Endothelial cell (in vitro differentiated cells): ENCODE data around the gene MRPS23. TPM values are rescaled to one million over a fixed set of nuclear protein-coding genes. Genes with fewer than 3 reads are reported as not detected.

Experiments
- DNase-seq: peaks from one replicate; pipeline ENCODE4 v3.0.0; 2021; ENCODE audit warnings: low spot score
- H3K27ac Mint-ChIP-seq: one replicate; pipeline ENCODE4 v1.8.0; 2021; ENCODE audit warnings: mixed read lengths, inconsistent platforms; ENCODE audit not compliant: unreplicated experiment
- H3K27me3 Mint-ChIP-seq: one replicate; pipeline ENCODE4 v1.8.0; 2021; ENCODE audit warnings: mild to moderate bottlenecking, moderate library complexity, mixed read lengths, inconsistent platforms; ENCODE audit not compliant: unreplicated experiment
- H3K36me3 Mint-ChIP-seq: one replicate; pipeline ENCODE4 v1.8.0; 2021; ENCODE audit warnings: mild to moderate bottlenecking, low read depth, mixed read lengths, inconsistent platforms; ENCODE audit not compliant: unreplicated experiment
- H3K4me1 Mint-ChIP-seq: one replicate; pipeline ENCODE4 v1.8.0; 2021; ENCODE audit warnings: mild to moderate bottlenecking, mixed read lengths, inconsistent platforms; ENCODE audit not compliant: unreplicated experiment
- H3K4me3 Mint-ChIP-seq: one replicate; pipeline ENCODE4 v1.8.0; 2021; ENCODE audit warnings: mild to moderate bottlenecking, mixed read lengths, inconsistent platforms; ENCODE audit not compliant: unreplicated experiment
- H3K9me3 Mint-ChIP-seq: one replicate; pipeline ENCODE4 v1.8.0; 2021; ENCODE audit warnings: mixed read lengths, inconsistent platforms; ENCODE audit not compliant: unreplicated experiment
- total RNA-seq: library from RNA; stranded (reverse); fragmentation: NEBNext Ultra II Directional; extraction: Animal tissue kit (Norgen Biotek cat#: 25700); gene quantifications from one replicate; pipeline ENCODE4 v1.2.1, GENCODE V29; 2021; ENCODE audit not compliant: unreplicated experiment
- TF ChIP-seq, protein P1 (sequence below): fragments of 200-600 bp; sonication (generic); IDR thresholded peaks from one replicate; pipeline ENCODE4 v1.5.0; 2021; ENCODE audit warnings: antibody characterized with exemption; ENCODE audit not compliant: unreplicated experiment

The MRPS23 gene
- total RNA-seq, 1 donor from 2014 or later, result 39.3 TPM

DNA sequence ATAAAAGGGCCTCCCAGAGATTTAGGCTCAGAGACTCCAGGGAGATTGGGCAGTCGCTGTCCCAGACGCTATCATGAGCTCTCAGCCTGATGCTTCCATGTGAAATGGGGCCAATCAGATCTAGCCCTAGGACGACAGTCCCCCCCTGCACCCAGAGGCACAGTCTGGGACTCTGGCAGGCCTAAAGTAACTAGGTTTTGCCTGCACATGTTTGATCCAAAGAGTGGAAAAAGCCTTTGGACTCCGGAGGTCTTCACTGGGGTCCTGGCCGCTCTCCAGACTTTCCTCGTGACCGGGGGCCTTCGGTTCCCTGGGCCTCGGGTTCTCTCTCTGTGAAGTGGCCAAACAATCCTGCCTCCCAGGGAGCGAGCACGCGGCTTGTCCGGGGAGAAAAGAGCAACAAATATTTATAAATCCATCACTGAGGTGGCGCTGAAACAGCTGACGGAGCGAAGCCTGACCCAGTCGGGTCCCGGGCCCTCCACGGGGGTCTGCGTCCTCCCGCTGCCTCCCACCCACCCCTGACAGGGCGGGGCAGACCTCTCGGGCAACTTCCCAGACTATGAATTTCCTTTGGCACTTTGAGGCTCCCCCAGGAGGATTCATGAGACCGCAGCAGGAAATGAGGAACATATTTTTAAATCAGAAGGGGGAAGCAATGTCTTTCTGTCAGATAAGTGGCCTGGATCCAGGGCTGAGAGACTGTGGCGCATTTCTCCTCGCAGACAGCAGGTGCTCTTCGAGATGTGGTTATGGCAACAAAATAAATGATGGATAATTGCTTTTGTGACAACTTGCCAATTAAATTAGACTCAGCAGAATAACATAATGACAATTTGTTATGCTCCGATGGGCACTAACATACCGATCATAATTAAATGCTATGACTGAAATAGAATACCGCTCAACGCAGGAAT lies 38.9 kb downstream of the MRPS23 start:
- H3K9me3 Mint-ChIP-seq, result no peaks in the 10 kb centered on the region
- H3K27ac Mint-ChIP-seq, result no peak overlapping the region
- H3K4me3 Mint-ChIP-seq, result no peak overlapping the region
- TF ChIP-seq, protein P1, sequence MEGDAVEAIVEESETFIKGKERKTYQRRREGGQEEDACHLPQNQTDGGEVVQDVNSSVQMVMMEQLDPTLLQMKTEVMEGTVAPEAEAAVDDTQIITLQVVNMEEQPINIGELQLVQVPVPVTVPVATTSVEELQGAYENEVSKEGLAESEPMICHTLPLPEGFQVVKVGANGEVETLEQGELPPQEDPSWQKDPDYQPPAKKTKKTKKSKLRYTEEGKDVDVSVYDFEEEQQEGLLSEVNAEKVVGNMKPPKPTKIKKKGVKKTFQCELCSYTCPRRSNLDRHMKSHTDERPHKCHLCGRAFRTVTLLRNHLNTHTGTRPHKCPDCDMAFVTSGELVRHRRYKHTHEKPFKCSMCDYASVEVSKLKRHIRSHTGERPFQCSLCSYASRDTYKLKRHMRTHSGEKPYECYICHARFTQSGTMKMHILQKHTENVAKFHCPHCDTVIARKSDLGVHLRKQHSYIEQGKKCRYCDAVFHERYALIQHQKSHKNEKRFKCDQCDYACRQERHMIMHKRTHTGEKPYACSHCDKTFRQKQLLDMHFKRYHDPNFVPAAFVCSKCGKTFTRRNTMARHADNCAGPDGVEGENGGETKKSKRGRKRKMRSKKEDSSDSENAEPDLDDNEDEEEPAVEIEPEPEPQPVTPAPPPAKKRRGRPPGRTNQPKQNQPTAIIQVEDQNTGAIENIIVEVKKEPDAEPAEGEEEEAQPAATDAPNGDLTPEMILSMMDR, result no peak
- peaks cover 7% of the 10 kb centered on the region for H3K4me1 Mint-ChIP-seq
- peaks cover 3% of the 10 kb centered on the region for H3K27me3 Mint-ChIP-seq
- no peak for DNase-seq
- H3K36me3 Mint-ChIP-seq, result peaks cover 3% of the 10 kb centered on the region

DNA sequence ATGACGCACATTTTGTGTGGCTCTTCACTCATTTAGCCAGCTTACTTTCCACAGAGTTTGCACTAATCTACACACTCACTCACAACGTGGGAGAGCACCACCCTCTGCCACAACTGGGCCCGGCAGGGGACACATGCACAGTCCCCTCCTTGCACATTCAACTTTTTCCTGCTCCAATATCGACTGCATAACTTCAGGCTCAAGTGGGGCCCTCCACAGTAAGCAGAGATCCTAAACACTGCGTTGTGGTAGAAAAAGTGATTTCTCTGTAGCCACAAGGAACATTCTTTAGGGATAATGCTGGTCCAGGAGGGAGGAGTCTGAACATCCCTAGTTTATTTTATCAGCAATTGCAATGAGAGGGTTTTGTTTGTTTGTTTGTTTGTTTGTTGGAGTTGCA lies 40.0 kb downstream of the MRPS23 start:
- TF ChIP-seq, protein P1, result no peak
- no peak overlapping the region for H3K27ac Mint-ChIP-seq
- no peaks in the 10 kb centered on the region for H3K9me3 Mint-ChIP-seq
- H3K27me3 Mint-ChIP-seq, result peaks cover 3% of the 10 kb centered on the region
- DNase-seq, result no peak
- H3K36me3 Mint-ChIP-seq, result peaks cover 3% of the 10 kb centered on the region
- peaks cover 7% of the 10 kb centered on the region for H3K4me1 Mint-ChIP-seq
- no peak overlapping the region for H3K4me3 Mint-ChIP-seq

DNA sequence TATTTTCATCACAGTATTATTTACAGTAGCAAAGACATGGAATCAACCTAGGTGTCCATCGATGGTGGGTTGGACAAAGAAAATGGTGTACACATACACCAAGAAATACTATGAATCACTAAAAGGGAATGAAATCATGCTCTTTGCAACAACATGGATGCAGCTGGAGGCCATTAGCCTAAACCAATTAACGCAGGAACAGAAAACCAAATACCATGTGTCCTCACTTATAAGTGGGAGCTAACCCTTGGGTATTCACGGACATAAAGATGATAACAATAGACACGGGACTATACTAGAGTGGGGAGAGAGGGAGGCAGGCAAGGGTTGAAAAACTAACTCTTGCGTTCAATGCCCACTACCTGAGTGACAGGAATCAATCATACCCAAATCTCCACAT lies 41.0 kb downstream of the MRPS23 start:
- Mint-ChIP-seq H3K36me3 (peaks cover 3% of the 10 kb centered on the region), H3K4me1 (peaks cover 7% of the 10 kb centered on the region), H3K27me3 (peaks cover 3% of the 10 kb centered on the region), H3K27ac (no peak overlapping the region), H3K9me3 (no peaks in the 10 kb centered on the region), H3K4me3 (no peak overlapping the region)
- TF ChIP-seq, protein P1, result no peak
- DNase-seq, result no peak

DNA sequence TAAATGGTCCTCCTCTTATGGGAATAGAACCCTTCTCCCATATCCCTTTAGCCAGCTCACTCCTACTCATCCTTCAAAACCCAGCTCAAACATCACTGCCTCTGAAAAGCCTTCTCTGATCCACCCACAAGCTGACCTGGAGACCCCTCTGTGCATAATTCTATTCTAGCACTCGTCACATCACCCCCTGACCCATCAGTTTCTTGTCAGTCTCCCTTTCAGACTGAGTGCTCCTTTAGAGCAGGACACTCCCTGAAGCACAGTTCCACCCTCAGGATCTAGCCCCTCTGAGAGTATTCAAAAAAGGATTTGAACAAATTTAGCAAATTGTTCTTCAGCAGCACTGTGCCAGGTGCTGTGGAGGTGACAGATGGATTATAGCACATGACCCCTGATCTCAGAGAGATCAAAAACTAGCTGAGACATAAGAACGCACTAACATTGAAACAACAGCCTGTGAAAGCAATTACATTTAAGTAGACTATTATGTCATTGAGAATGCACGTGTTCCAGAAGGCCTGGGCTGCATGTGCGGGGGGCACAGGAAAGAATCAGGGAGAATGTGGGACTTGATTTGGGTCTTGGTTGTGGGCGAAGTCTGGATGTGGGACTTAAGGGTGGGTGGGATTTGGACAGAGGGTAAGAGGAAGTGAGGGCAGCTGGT lies 43.5 kb downstream of the MRPS23 start:
- no peaks in the 10 kb centered on the region for H3K9me3 Mint-ChIP-seq
- no peak overlapping the region for H3K4me3 Mint-ChIP-seq
- no peak for DNase-seq
- no peak overlapping the region for H3K27ac Mint-ChIP-seq
- H3K27me3 Mint-ChIP-seq, result no peaks in the 10 kb centered on the region
- peaks cover 3% of the 10 kb centered on the region for H3K36me3 Mint-ChIP-seq
- H3K4me1 Mint-ChIP-seq, result peaks cover 2% of the 10 kb centered on the region
- TF ChIP-seq, protein P1, result no peak

DNA sequence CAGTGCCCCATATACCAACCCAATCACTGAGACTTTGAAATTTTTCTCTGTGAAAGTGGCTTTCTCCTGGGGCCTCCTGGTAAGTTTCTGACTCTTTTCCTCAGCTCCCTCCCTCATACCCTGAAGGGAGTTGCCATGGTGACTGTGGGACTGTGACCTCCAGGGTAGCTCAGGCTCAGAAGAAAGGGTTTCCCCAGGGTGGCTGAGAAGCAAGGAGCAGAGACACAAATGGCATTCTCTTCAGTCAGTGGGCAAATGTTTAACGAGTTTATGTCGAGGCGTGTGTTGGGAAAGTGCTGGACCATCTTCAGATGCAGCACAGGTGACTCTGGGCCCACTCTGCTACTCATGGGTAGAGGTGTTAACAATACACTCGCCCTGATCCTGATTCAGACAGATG lies 46.8 kb downstream of the MRPS23 start:
- TF ChIP-seq, protein P1, result no peak
- no peak overlapping the region for H3K27ac Mint-ChIP-seq
- no peaks in the 10 kb centered on the region for H3K27me3 Mint-ChIP-seq
- peaks cover 8% of the 10 kb centered on the region for H3K36me3 Mint-ChIP-seq
- DNase-seq, result no peak
- no peaks in the 10 kb centered on the region for H3K4me1 Mint-ChIP-seq
- no peaks in the 10 kb centered on the region for H3K9me3 Mint-ChIP-seq
- H3K4me3 Mint-ChIP-seq, result no peak overlapping the region
